ENCODE results near the gene ASIC2.

Gene ASIC2

GRCh38 chr17:33273271-33273670 is 19.8 kb downstream of the ASIC2 start:
- Mint-ChIP-seq H3K4me3 (no peak overlapping the region), H3K27me3 (peaks cover 8% of the 10 kb centered on the region), H3K4me1 (ENCODE audit: low read depth) (no peaks in the 10 kb centered on the region), H3K27ac (no peak overlapping the region), H3K9me3 (ENCODE audit: low read depth) (no peaks in the 10 kb centered on the region), H3K36me3 (no peaks in the 10 kb centered on the region)

GRCh38 chr17:33272438-33272837 is 20.7 kb downstream of the ASIC2 start:
- H3K4me3 Mint-ChIP-seq = no peak overlapping the region
- H3K36me3 Mint-ChIP-seq = no peaks in the 10 kb centered on the region
- no peaks in the 10 kb centered on the region for H3K4me1 Mint-ChIP-seq (ENCODE audit: low read depth)
- H3K27me3 Mint-ChIP-seq = peaks cover 6% of the 10 kb centered on the region
- no peak overlapping the region for H3K27ac Mint-ChIP-seq
- H3K9me3 Mint-ChIP-seq (ENCODE audit: low read depth) = no peaks in the 10 kb centered on the region

GRCh38 chr17:33269337-33270060 is 23.6 kb downstream of the ASIC2 start:
- Mint-ChIP-seq H3K36me3 (no peaks in the 10 kb centered on the region), H3K27me3 (peaks cover 10% of the 10 kb centered on the region), H3K9me3 (ENCODE audit: low read depth) (no peaks in the 10 kb centered on the region), H3K4me1 (ENCODE audit: low read depth) (no peaks in the 10 kb centered on the region), H3K4me3 (no peak overlapping the region), H3K27ac (no peak overlapping the region)

GRCh38 chr17:33267851-33268548 is 25.1 kb downstream of the ASIC2 start:
- H3K4me1 Mint-ChIP-seq (ENCODE audit: low read depth) = no peaks in the 10 kb centered on the region

GRCh38 chr17:33267271-33267790 is 25.8 kb downstream of the ASIC2 start:
- H3K27me3 Mint-ChIP-seq = peaks cover 5% of the 10 kb centered on the region
- H3K9me3 Mint-ChIP-seq (ENCODE audit: low read depth) = no peaks in the 10 kb centered on the region
- no peaks in the 10 kb centered on the region for H3K36me3 Mint-ChIP-seq
- H3K27ac Mint-ChIP-seq = no peak overlapping the region
- H3K4me3 Mint-ChIP-seq = no peak overlapping the region
- no peaks in the 10 kb centered on the region for H3K4me1 Mint-ChIP-seq (ENCODE audit: low read depth)

More at GRCh38 chr17:33267851-33268548, 25.1 kb downstream of the ASIC2 start:
- Mint-ChIP-seq H3K27ac (no peak overlapping the region), H3K4me3 (no peak overlapping the region), H3K36me3 (no peaks in the 10 kb centered on the region), H3K9me3 (ENCODE audit: low read depth) (no peaks in the 10 kb centered on the region), H3K27me3 (peaks cover 5% of the 10 kb centered on the region)

- no peak overlapping the region for H3K27ac Mint-ChIP-seq
- peaks cover 5% of the 10 kb centered on the region for H3K27me3 Mint-ChIP-seq
- H3K4me3 Mint-ChIP-seq = no peak overlapping the region
- no peaks in the 10 kb centered on the region for H3K4me1 Mint-ChIP-seq (ENCODE audit: low read depth)
- H3K36me3 Mint-ChIP-seq = no peaks in the 10 kb centered on the region
- no peaks in the 10 kb centered on the region for H3K9me3 Mint-ChIP-seq (ENCODE audit: low read depth)
Measured at GRCh38 chr17:33266611-33267010, 26.5 kb downstream of the ASIC2 start.

- Mint-ChIP-seq H3K4me1 (ENCODE audit: low read depth) (no peaks in the 10 kb centered on the region), H3K27ac (no peak overlapping the region), H3K27me3 (peaks cover 5% of the 10 kb centered on the region), H3K9me3 (ENCODE audit: low read depth) (no peaks in the 10 kb centered on the region), H3K4me3 (no peak overlapping the region), H3K36me3 (no peaks in the 10 kb centered on the region)
Measured at GRCh38 chr17:33266116-33266515, 27.0 kb downstream of the ASIC2 start.

- H3K4me1 Mint-ChIP-seq (ENCODE audit: low read depth) = no peaks in the 10 kb centered on the region
- H3K4me3 Mint-ChIP-seq = no peak overlapping the region
- no peaks in the 10 kb centered on the region for H3K9me3 Mint-ChIP-seq (ENCODE audit: low read depth)
- H3K27me3 Mint-ChIP-seq = peaks cover 5% of the 10 kb centered on the region
- H3K27ac Mint-ChIP-seq = no peak overlapping the region
- no peaks in the 10 kb centered on the region for H3K36me3 Mint-ChIP-seq
Measured at GRCh38 chr17:33263396-33263795, 29.7 kb downstream of the ASIC2 start.

- H3K27me3 Mint-ChIP-seq = peaks cover 5% of the 10 kb centered on the region
- no peaks in the 10 kb centered on the region for H3K9me3 Mint-ChIP-seq (ENCODE audit: low read depth)
- no peaks in the 10 kb centered on the region for H3K4me1 Mint-ChIP-seq (ENCODE audit: low read depth)
- H3K4me3 Mint-ChIP-seq = no peak overlapping the region
- no peaks in the 10 kb centered on the region for H3K36me3 Mint-ChIP-seq
- no peak overlapping the region for H3K27ac Mint-ChIP-seq
Measured at GRCh38 chr17:33262266-33263123, 30.6 kb downstream of the ASIC2 start.

GRCh38 chr17:33261820-33262219 is 31.3 kb downstream of the ASIC2 start:
- Mint-ChIP-seq H3K27ac (no peak overlapping the region), H3K36me3 (no peaks in the 10 kb centered on the region), H3K9me3 (ENCODE audit: low read depth) (no peaks in the 10 kb centered on the region), H3K27me3 (peaks cover 5% of the 10 kb centered on the region), H3K4me1 (ENCODE audit: low read depth) (no peaks in the 10 kb centered on the region), H3K4me3 (no peak overlapping the region)

- Mint-ChIP-seq H3K27me3 (peaks cover 2% of the 10 kb centered on the region), H3K27ac (no peak overlapping the region), H3K4me1 (ENCODE audit: low read depth) (no peaks in the 10 kb centered on the region), H3K9me3 (ENCODE audit: low read depth) (no peaks in the 10 kb centered on the region), H3K4me3 (no peak overlapping the region), H3K36me3 (no peaks in the 10 kb centered on the region)
Measured at GRCh38 chr17:33260638-33261037, 32.5 kb downstream of the ASIC2 start.

- Mint-ChIP-seq H3K9me3 (ENCODE audit: low read depth) (no peaks in the 10 kb centered on the region), H3K27me3 (peaks cover 2% of the 10 kb centered on the region), H3K4me3 (no peak overlapping the region), H3K36me3 (no peaks in the 10 kb centered on the region), H3K27ac (no peak overlapping the region), H3K4me1 (ENCODE audit: low read depth) (no peaks in the 10 kb centered on the region)
Measured at GRCh38 chr17:33258296-33258695, 34.8 kb downstream of the ASIC2 start.

- no peak overlapping the region for H3K4me3 Mint-ChIP-seq
- H3K27me3 Mint-ChIP-seq = peaks cover 1% of the 10 kb centered on the region
- H3K27ac Mint-ChIP-seq = no peak overlapping the region
- H3K4me1 Mint-ChIP-seq (ENCODE audit: low read depth) = no peaks in the 10 kb centered on the region
- H3K36me3 Mint-ChIP-seq = no peaks in the 10 kb centered on the region
- H3K9me3 Mint-ChIP-seq (ENCODE audit: low read depth) = no peaks in the 10 kb centered on the region
Measured at GRCh38 chr17:33245183-33245582, 47.9 kb downstream of the ASIC2 start.

- H3K36me3 Mint-ChIP-seq = no peaks in the 10 kb centered on the region
- no peaks in the 10 kb centered on the region for H3K4me1 Mint-ChIP-seq (ENCODE audit: low read depth)
- H3K27me3 Mint-ChIP-seq = peaks cover 1% of the 10 kb centered on the region
- H3K9me3 Mint-ChIP-seq (ENCODE audit: low read depth) = no peaks in the 10 kb centered on the region
- H3K27ac Mint-ChIP-seq = no peak overlapping the region
- no peak overlapping the region for H3K4me3 Mint-ChIP-seq
Measured at GRCh38 chr17:33243732-33244131, 49.4 kb downstream of the ASIC2 start.
